ENCODE data around the gene BCL7A. TPM values are rescaled to one million over a fixed set of nuclear protein-coding genes. Genes with fewer than 3 reads are reported as not detected.

The BCL7A gene
- 11.6 and 13.4 TPM in 2 replicates for total RNA-seq (2013; cell fraction: nucleolus; rRNA removed)
- 12.4 and 14.1 TPM in 2 replicates for total RNA-seq (2014; rRNA removed)
- total RNA-seq (2014; rRNA removed; fragmentation: Illumina TruSeq; extraction: Trizol), result 8.8 and 9.6 TPM in 2 replicates
- 13.8 and 17.2 TPM in 2 replicates for total RNA-seq (2021)
- polyA plus RNA-seq (2011; ENCODE audit: low read depth), result 2.3 TPM
- 1.3 TPM in 2 replicates for polyA plus RNA-seq (2011; rRNA removed)
- 1.9 and 2.0 TPM in 2 replicates for polyA plus RNA-seq (2011; cell fraction: cytosol; rRNA removed)
- polyA plus RNA-seq (2011; cell fraction: nucleus; rRNA removed), result 2.1 and 2.7 TPM in 2 replicates
- polyA plus RNA-seq (2012), result 5.7 and 6.4 TPM in 2 replicates
- polyA plus RNA-seq (2014; fragmentation: Illumina TruSeq; extraction: Trizol), result 9.4 and 11.8 TPM in 2 replicates
- polyA plus RNA-seq (2014; fragmentation: Nextera tagmentation; extraction: Ambion mirVana), result under 1 TPM; 0.37 to 0.69 TPM
- 13.7 and 14.6 TPM in 2 replicates for polyA plus RNA-seq (2014; rRNA removed)
- polyA plus RNA-seq (2016; fragmentation: Nextera tagmentation; extraction: Ambion mirVana), result 10 to 100 TPM; 11.6 to 11.9 TPM
- 0.59 and 1.3 TPM in 2 replicates for polyA minus RNA-seq (2011; rRNA and poly(A)+ RNA removed)
- 0.40 and 1.1 TPM in 2 replicates for polyA minus RNA-seq (2011; cell fraction: cytosol; rRNA and poly(A)+ RNA removed)
- 0.60 and 0.67 TPM in 2 replicates for polyA minus RNA-seq (2011; cell fraction: nucleus; rRNA and poly(A)+ RNA removed)
- Bru-seq, nascent RNA, result percentile 50 among the genes with signal in this experiment
- BruChase-seq, experiment 1, labeled RNA remaining after a 6-hour chase, result percentile 43 among the genes with signal in this experiment
- BruChase-seq, experiment 2, labeled RNA remaining after a 2-hour chase, result percentile 48 among the genes with signal in this experiment
- long read RNA-seq, experiment 1, partial matches to known transcripts, result 0 of 1 reads
- long read RNA-seq, experiment 1, other reads (novel, unspliced or antisense), result 0 of 1 reads
- long read RNA-seq, experiment 2, result 0 reads

GRCh38 chr12:122021822-122022392 lies at the start of gene BCL7A:
Gene BCL7A (plus strand): TSS chr12:122021884. CDS start chr12:122022092, 208 bp downstream.
- FAIRE-seq, result no peak
- Histone ChIP-seq H3K4me2 (ENCODE audit: control insufficient read depth, insufficient read depth) (peak within 1 kb of the TSS; percentile 89), H3K4me1 (ENCODE audit: control insufficient read depth, insufficient read depth, low read length) (peaks cover 19% of the 10 kb centered on the region), H3K4me3 (peak within 1 kb of the TSS; percentile 67; the same call in 1 of the 2 replicates), H3K9ac (ENCODE audit: control insufficient read depth, insufficient read depth, low read length) (peak within 1 kb of the TSS; percentile 36), H3K27me3 (replicated peaks in 1 of 2; ENCODE audit: control insufficient read depth in 2 of 2, insufficient read depth in 2 of 2, low read length in 1 of 2) (peaks cover 3 to 17% of the 10 kb centered on the region in 2 experiments), H3K27ac (ENCODE audit: control insufficient read depth, insufficient read depth) (no peak within 1 kb of the TSS), H3K36me3 (ENCODE audit: control insufficient read depth in 2 of 2, insufficient read depth in 2 of 2, low read length in 1 of 2) (no peaks in the 10 kb centered on the region), H4K20me1 (ENCODE audit: control insufficient read depth, insufficient read depth) (no peaks in the 10 kb centered on the region; the same call in 1 of the 2 replicates), H3K9me3 (replicated peaks; ENCODE audit: control insufficient read depth, insufficient read depth, low read length) (peaks cover 5% of the 10 kb centered on the region), H2AFZ (ENCODE audit: control insufficient read depth, low read depth, low read length) (peak within 1 kb of the TSS; percentile 51), H3K79me2 (ENCODE audit: control insufficient read depth, insufficient read depth, low read length) (no peaks in the 10 kb centered on the region)
- peak; percentile 59 for TF ChIP-seq IKZF1 (conservative IDR thresholded peaks at IDR 0.05)
- TF ChIP-seq CREB1 (IDR thresholded peaks at IDR 0.05; ENCODE audit: low read depth), result peak; percentile 31; the same call in 1 of the 2 replicates
- peak; percentile 32 for TF ChIP-seq POLR2A (IDR thresholded peaks at IDR 0.05; ENCODE audit: low read depth, low read length)
- 0 out of 2 replicates have a peak, but pooled peaks have one; percentile 26 for TF ChIP-seq LARP7 (IDR thresholded peaks at IDR 0.05)
- TF ChIP-seq CHD4 (IDR thresholded peaks at IDR 0.05), result no peak
- no peak for TF ChIP-seq SUPT20H (IDR thresholded peaks at IDR 0.05; ENCODE audit: borderline replicate concordance, control insufficient read depth, low read depth, low read length)
- peak; percentile 29; the same call in 1 of the 2 replicates for TF ChIP-seq YY1 (IDR thresholded peaks at IDR 0.05; ENCODE audit: low read depth, low read length)
- 0 out of 2 replicates have a peak, but pooled peaks have one; percentile 9 for TF ChIP-seq TCF12 (IDR thresholded peaks at IDR 0.05; ENCODE audit: low read depth, low read length)
- TF ChIP-seq SRF (IDR thresholded peaks at IDR 0.05; ENCODE audit: low read depth in 2 of 2, low read length in 2 of 2), result peak in 1 of 2 experiments; percentile 9; a peak in 1 of 4 replicates
- no peak for TF ChIP-seq YBX1 (IDR thresholded peaks at IDR 0.05)
- peak; percentile 28; the same call in 1 of the 2 replicates for TF ChIP-seq ZNF24 (IDR thresholded peaks at IDR 0.05)
- 0 out of 2 replicates have a peak, but pooled peaks have one; percentile 25 for TF ChIP-seq DPF2 (IDR thresholded peaks at IDR 0.05)
- TF ChIP-seq BHLHE40 (IDR thresholded peaks at IDR 0.05; ENCODE audit: borderline replicate concordance in 1 of 2, low read depth in 2 of 2, low read length in 1 of 2), result peak in 1 of 2 experiments; percentile 45; a peak in 1 of 4 replicates
- CTCF ChIA-PET, result no interaction called here
- RAD21 ChIA-PET (ENCODE audit: unreplicated experiment), result no interaction called here
- POLR2A ChIA-PET, result interaction anchor here (2.6 kb wide), 1 partner anchor 30 kb away, joined by 9 read pairs; no protein-coding TSS in a partner anchor
- BruUV-seq (replicated peaks), result no TSS peak
- intact Hi-C loops (cut with micrococcal nuclease; ENCODE audit: unreplicated experiment), result no loop called here
- DNase-seq (ENCODE audit: low read depth, low spot score), result no peak
- peak; percentile 67 for ATAC-seq
- SMC1A ChIA-PET (ENCODE audit: uncharacterized antibody, unreplicated experiment), result no interaction called here
- in situ Hi-C loops (cut with MboI), result no loop called here
- 2% methylated on average over 54 of the region's 83 CpGs for WGBS (ENCODE audit: insufficient coverage, insufficient replicate concordance, low lambda C conversion rate, missing lambda C conversion rate)

All from GM12878 (cell line).